ENCODE results near the gene SSH2.

SSH2 gene

DNA sequence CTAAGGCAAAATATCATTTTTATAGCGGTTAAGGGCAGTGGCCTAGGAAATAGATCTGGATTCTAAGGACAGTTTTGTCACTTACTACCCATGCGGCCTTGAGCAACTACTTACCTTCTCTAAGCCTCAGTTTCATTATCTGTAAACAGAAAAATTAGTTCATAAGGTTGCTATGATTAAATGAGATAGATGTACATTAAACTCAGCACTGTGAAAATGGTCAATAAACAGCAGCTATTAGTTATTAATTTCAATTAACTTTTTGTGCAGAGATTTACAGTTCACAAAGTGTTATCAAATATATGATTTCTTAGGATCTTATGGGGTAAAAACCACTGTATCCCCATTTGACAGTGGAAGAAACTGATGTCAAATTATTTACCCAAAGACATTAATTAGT, 171.8 kb downstream of the SSH2 start (continued):
- TF ChIP-seq ZNF565 (CRISPR knock-in tag; conservative IDR thresholded peaks at IDR 0.05; ENCODE audit: low read depth) (no peak), TOX (CRISPR knock-in tag; IDR thresholded peaks at IDR 0.05; ENCODE audit: borderline replicate concordance) (no peak), TCF4 (CRISPR knock-in tag; IDR thresholded peaks at IDR 0.05; ENCODE audit: borderline replicate concordance) (no peak), ZNF8 (CRISPR knock-in tag; IDR thresholded peaks at IDR 0.05) (no peak), POU6F1 (CRISPR knock-in tag; IDR thresholded peaks at IDR 0.05; ENCODE audit: borderline replicate concordance, low read depth) (no peak), SNAI2 (CRISPR knock-in tag; IDR thresholded peaks at IDR 0.05) (no peak)

DNA sequence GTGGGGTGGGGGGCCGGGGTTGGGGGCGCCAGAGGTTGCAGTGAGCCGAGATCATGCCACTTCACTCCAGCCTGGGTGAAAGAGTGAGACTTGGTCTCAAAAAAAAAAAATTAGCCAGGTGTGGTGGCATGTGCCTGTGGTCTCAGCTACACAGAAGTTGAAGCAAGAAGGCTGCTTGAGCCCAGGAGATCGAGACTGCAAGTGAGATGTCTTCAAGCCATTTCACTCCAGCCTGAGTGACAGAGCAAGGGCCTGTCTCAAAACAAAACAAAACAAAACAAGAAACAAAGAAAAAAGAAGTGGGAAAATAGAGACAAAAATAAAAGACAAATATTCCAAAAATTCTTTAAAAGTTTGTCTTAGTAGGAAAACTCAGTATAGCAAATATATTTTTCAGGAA, 172.2 kb downstream of the SSH2 start:
- no peak for TF ChIP-seq ZNF8 (CRISPR knock-in tag; IDR thresholded peaks at IDR 0.05)
- no peak for TF ChIP-seq ARNTL (CRISPR knock-in tag; IDR thresholded peaks at IDR 0.05; ENCODE audit: borderline replicate concordance, low read depth)
- TF ChIP-seq, protein P1, sequence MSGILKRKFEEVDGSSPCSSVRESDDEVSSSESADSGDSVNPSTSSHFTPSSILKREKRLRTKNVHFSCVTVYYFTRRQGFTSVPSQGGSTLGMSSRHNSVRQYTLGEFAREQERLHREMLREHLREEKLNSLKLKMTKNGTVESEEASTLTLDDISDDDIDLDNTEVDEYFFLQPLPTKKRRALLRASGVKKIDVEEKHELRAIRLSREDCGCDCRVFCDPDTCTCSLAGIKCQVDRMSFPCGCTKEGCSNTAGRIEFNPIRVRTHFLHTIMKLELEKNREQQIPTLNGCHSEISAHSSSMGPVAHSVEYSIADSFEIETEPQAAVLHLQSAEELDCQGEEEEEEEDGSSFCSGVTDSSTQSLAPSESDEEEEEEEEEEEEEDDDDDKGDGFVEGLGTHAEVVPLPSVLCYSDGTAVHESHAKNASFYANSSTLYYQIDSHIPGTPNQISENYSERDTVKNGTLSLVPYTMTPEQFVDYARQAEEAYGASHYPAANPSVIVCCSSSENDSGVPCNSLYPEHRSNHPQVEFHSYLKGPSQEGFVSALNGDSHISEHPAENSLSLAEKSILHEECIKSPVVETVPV (CRISPR knock-in tag; IDR thresholded peaks at IDR 0.05) = no peak
- no peak for TF ChIP-seq ZC3H10 (CRISPR knock-in tag; IDR thresholded peaks at IDR 0.05)
- no peak for TF ChIP-seq PPARA (CRISPR knock-in tag; IDR thresholded peaks at IDR 0.05; ENCODE audit: borderline replicate concordance)
- TF ChIP-seq GLIS3 (CRISPR knock-in tag; IDR thresholded peaks at IDR 0.05) = no peak
- TF ChIP-seq BACH2 (CRISPR knock-in tag; IDR thresholded peaks at IDR 0.05; ENCODE audit: borderline replicate concordance) = no peak
- no peak for TF ChIP-seq CSDC2 (CRISPR knock-in tag; IDR thresholded peaks at IDR 0.05)
- TF ChIP-seq ZNF70 (CRISPR knock-in tag; IDR thresholded peaks at IDR 0.05) = no peak
- TF ChIP-seq OSR1 (CRISPR knock-in tag; IDR thresholded peaks at IDR 0.05) = no peak
- no peak for TF ChIP-seq ZFP3 (CRISPR knock-in tag; IDR thresholded peaks at IDR 0.05)
- no peak for TF ChIP-seq TSHZ2 (CRISPR knock-in tag; IDR thresholded peaks at IDR 0.05)
- TF ChIP-seq, protein P2, sequence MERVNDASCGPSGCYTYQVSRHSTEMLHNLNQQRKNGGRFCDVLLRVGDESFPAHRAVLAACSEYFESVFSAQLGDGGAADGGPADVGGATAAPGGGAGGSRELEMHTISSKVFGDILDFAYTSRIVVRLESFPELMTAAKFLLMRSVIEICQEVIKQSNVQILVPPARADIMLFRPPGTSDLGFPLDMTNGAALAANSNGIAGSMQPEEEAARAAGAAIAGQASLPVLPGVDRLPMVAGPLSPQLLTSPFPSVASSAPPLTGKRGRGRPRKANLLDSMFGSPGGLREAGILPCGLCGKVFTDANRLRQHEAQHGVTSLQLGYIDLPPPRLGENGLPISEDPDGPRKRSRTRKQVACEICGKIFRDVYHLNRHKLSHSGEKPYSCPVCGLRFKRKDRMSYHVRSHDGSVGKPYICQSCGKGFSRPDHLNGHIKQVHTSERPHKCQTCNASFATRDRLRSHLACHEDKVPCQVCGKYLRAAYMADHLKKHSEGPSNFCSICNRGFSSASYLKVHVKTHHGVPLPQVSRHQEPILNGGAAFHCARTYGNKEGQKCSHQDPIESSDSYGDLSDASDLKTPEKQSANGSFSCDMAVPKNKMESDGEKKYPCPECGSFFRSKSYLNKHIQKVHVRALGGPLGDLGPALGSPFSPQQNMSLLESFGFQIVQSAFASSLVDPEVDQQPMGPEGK (CRISPR knock-in tag; IDR thresholded peaks at IDR 0.05; ENCODE audit: borderline replicate concordance) = no peak
- TF ChIP-seq, protein P3, sequence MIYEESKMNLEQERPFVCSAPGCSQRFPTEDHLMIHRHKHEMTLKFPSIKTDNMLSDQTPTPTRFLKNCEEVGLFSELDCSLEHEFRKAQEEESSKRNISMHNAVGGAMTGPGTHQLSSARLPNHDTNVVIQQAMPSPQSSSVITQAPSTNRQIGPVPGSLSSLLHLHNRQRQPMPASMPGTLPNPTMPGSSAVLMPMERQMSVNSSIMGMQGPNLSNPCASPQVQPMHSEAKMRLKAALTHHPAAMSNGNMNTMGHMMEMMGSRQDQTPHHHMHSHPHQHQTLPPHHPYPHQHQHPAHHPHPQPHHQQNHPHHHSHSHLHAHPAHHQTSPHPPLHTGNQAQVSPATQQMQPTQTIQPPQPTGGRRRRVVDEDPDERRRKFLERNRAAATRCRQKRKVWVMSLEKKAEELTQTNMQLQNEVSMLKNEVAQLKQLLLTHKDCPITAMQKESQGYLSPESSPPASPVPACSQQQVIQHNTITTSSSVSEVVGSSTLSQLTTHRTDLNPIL (CRISPR knock-in tag; IDR thresholded peaks at IDR 0.05; ENCODE audit: low read depth) = no peak
- TF ChIP-seq POU6F1 (CRISPR knock-in tag; IDR thresholded peaks at IDR 0.05; ENCODE audit: borderline replicate concordance, low read depth) = no peak
- no peak for TF ChIP-seq ZFP30 (CRISPR knock-in tag; IDR thresholded peaks at IDR 0.05)
- no peak for TF ChIP-seq ESRRG (CRISPR knock-in tag; IDR thresholded peaks at IDR 0.05)
- no peak for TF ChIP-seq RARB (CRISPR knock-in tag; IDR thresholded peaks at IDR 0.05)
- no peak for TF ChIP-seq TOX (CRISPR knock-in tag; IDR thresholded peaks at IDR 0.05; ENCODE audit: borderline replicate concordance)
- TF ChIP-seq ISL1 (CRISPR knock-in tag; IDR thresholded peaks at IDR 0.05) = no peak
- no peak for ATAC-seq
